ENCODE data around the gene MOB3C. TPM values are rescaled to one million over a fixed set of nuclear protein-coding genes. Genes with fewer than 3 reads are reported as not detected.

MOB3C gene
- total RNA-seq, 2 experiments from 2014 or later, result 2.7 to 3.8 TPM

DNA sequence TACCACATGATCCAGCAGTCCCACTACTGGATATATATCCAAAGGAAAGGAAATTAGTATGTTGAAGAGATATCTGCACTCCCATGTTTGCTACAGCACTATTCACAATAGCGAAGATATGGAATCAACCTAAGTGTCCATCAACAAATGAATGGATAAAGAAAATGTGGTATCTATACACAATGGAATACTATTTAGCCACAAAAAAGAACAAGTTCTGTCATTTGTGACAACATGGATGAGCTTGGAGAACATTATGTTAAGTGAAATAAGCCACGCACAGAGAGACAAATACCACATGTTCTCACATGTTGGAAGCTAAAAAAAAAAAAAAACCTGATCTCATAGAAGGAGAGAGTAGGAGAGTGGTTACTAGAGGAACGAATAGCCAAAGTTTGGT is 33.9 kb upstream of the MOB3C start:
- ChIA-PET CTCF (ENCODE audit: unreplicated experiment) (no interaction called here), POLR2A (interaction anchor here (1.0 kb wide), 1 partner anchor 17 kb away, joined by 4 read pairs; no protein-coding TSS in a partner anchor)
- H3K4me2 ChIP-seq (ENCODE audit: low read length), result no peak overlapping the region
- H3K4me1 ChIP-seq (ENCODE audit: insufficient read depth, low read length, poor library complexity, severe bottlenecking), result no peaks in the 10 kb centered on the region
- intact Hi-C loops (cut with micrococcal nuclease; ENCODE audit: unreplicated experiment), result no loop called here
- H3K79me2 ChIP-seq (ENCODE audit: insufficient read depth, low read depth, low read length), result no peaks in the 10 kb centered on the region
- no peak overlapping the region for H2AFZ ChIP-seq (ENCODE audit: low read length)
- no peak for DNase-seq (ENCODE audit: low spot score)
- TF ChIP-seq, protein P1, sequence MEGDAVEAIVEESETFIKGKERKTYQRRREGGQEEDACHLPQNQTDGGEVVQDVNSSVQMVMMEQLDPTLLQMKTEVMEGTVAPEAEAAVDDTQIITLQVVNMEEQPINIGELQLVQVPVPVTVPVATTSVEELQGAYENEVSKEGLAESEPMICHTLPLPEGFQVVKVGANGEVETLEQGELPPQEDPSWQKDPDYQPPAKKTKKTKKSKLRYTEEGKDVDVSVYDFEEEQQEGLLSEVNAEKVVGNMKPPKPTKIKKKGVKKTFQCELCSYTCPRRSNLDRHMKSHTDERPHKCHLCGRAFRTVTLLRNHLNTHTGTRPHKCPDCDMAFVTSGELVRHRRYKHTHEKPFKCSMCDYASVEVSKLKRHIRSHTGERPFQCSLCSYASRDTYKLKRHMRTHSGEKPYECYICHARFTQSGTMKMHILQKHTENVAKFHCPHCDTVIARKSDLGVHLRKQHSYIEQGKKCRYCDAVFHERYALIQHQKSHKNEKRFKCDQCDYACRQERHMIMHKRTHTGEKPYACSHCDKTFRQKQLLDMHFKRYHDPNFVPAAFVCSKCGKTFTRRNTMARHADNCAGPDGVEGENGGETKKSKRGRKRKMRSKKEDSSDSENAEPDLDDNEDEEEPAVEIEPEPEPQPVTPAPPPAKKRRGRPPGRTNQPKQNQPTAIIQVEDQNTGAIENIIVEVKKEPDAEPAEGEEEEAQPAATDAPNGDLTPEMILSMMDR (conservative IDR thresholded peaks at IDR 0.05; ENCODE audit: low read length), result no peak
- no peak for TF ChIP-seq EZH2phosphoT487 (IDR thresholded peaks at IDR 0.05; ENCODE audit: borderline replicate concordance, low read depth, low read length)
- H3K4me3 ChIP-seq (ENCODE audit: low read depth, low read length, poor library complexity, severe bottlenecking), result no peak overlapping the region
- no peaks in the 10 kb centered on the region for H3K9me2 ChIP-seq (ENCODE audit: insufficient read depth, low read length)
- H3K27ac ChIP-seq (ENCODE audit: low read depth, low read length, poor library complexity, severe bottlenecking), result no peak overlapping the region
- H3K36me3 ChIP-seq (ENCODE audit: insufficient read depth, low read length), result peaks cover 50% of the 10 kb centered on the region
- H3K9me3 ChIP-seq (ENCODE audit: low read length), result peaks cover 24% of the 10 kb centered on the region
- BruUV-seq (replicated peaks), result no TSS peak
- no peaks in the 10 kb centered on the region for H4K20me1 ChIP-seq (ENCODE audit: insufficient read depth, low read length)

DNA sequence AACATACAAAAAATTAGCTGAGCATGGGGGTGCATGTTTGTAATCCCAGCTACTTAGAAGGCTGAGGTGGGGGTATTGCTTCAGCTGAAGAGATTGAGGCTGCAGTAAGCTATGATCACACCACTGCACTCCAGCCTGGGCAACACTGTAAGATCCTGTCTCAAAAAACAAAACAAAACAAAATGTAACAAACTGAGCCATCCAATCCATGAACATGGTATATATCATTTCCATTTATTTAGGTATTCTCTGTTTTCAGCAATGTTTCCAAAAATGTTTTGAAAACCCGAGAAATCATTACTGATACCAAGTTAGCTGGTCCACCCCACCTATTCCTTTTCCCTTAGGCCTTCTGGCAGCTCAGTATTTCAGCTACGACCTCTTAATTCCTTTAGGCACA is 33.2 kb upstream of the MOB3C start:
- Histone ChIP-seq H3K79me2 (ENCODE audit: insufficient read depth, low read depth, low read length) (no peaks in the 10 kb centered on the region), H3K9me2 (ENCODE audit: insufficient read depth, low read length) (no peaks in the 10 kb centered on the region), H4K20me1 (ENCODE audit: insufficient read depth, low read length) (no peaks in the 10 kb centered on the region), H3K36me3 (ENCODE audit: insufficient read depth, low read length) (peaks cover 42% of the 10 kb centered on the region), H3K4me3 (ENCODE audit: low read depth, low read length, poor library complexity, severe bottlenecking) (no peak overlapping the region), H3K4me2 (ENCODE audit: low read length) (no peak overlapping the region), H3K27ac (ENCODE audit: low read depth, low read length, poor library complexity, severe bottlenecking) (no peak overlapping the region), H3K4me1 (ENCODE audit: insufficient read depth, low read length, poor library complexity, severe bottlenecking) (no peaks in the 10 kb centered on the region), H3K9me3 (ENCODE audit: low read length) (peaks cover 24% of the 10 kb centered on the region), H2AFZ (ENCODE audit: low read length) (no peak overlapping the region)
- no TSS peak for BruUV-seq (replicated peaks)
- no peak for TF ChIP-seq EZH2phosphoT487 (IDR thresholded peaks at IDR 0.05; ENCODE audit: borderline replicate concordance, low read depth, low read length)
- TF ChIP-seq, protein P1 (conservative IDR thresholded peaks at IDR 0.05; ENCODE audit: low read length), result no peak
- no peak for DNase-seq (ENCODE audit: low spot score)
- ChIA-PET POLR2A (interaction anchor here (0.7 to 1.0 kb wide), 4 partner anchors 9 to 627 kb away, joined by 3 to 4 read pairs (median 4); no protein-coding TSS in a partner anchor), CTCF (ENCODE audit: unreplicated experiment) (no interaction called here)
- intact Hi-C loops (cut with micrococcal nuclease; ENCODE audit: unreplicated experiment), result no loop called here

DNA sequence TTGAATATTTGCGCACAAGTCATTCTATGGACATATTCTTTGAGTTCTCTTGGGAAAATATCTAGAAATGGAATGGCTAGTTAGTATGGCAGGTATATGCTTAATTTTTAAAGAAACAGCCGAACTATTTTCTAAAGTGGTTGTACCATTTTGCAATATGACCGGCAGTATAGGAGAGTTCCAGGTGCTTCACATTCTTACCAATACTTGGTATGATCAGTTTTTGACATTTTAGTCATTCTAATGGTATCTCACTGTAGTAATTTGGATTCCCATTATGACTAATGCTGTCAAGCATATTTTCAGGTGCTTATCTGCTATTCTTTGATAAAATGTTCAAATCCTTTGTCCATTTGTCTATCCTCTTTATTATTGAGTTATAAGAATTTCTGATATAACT is 31.0 kb upstream of the MOB3C start:
- no peaks in the 10 kb centered on the region for H3K9me2 ChIP-seq (ENCODE audit: insufficient read depth, low read length)
- peaks cover 24% of the 10 kb centered on the region for H3K9me3 ChIP-seq (ENCODE audit: low read length)
- no peak overlapping the region for H3K27ac ChIP-seq (ENCODE audit: low read depth, low read length, poor library complexity, severe bottlenecking)
- ChIA-PET CTCF (ENCODE audit: unreplicated experiment) (interaction anchor here (0.6 kb wide), 1 partner anchor 245 kb away, joined by 4 read pairs; no protein-coding TSS in a partner anchor), POLR2A (interaction anchor here (0.9 kb wide), 1 partner anchor 20 kb away, joined by 3 read pairs; the partner anchor contains the start of gene ATPAF1)
- no peak overlapping the region for H3K4me2 ChIP-seq (ENCODE audit: low read length)
- H3K79me2 ChIP-seq (ENCODE audit: insufficient read depth, low read depth, low read length), result no peaks in the 10 kb centered on the region
- DNase-seq (ENCODE audit: low spot score), result no peak
- no peak overlapping the region for H3K4me3 ChIP-seq (ENCODE audit: low read depth, low read length, poor library complexity, severe bottlenecking)
- TF ChIP-seq, protein P1 (conservative IDR thresholded peaks at IDR 0.05; ENCODE audit: low read length), result no peak
- TF ChIP-seq EZH2phosphoT487 (IDR thresholded peaks at IDR 0.05; ENCODE audit: borderline replicate concordance, low read depth, low read length), result no peak
- peaks cover 40% of the 10 kb centered on the region for H3K36me3 ChIP-seq (ENCODE audit: insufficient read depth, low read length)
- H2AFZ ChIP-seq (ENCODE audit: low read length), result no peak overlapping the region
- BruUV-seq (replicated peaks), result no TSS peak
- intact Hi-C loops (cut with micrococcal nuclease; ENCODE audit: unreplicated experiment), result no loop called here
- H4K20me1 ChIP-seq (ENCODE audit: insufficient read depth, low read length), result no peaks in the 10 kb centered on the region
- no peaks in the 10 kb centered on the region for H3K4me1 ChIP-seq (ENCODE audit: insufficient read depth, low read length, poor library complexity, severe bottlenecking)

Measured in OCI-LY7 (cell line).